HepG2 (cell line): ENCODE measurements around the gene CCT3. TPM values are rescaled to one million over a fixed set of nuclear protein-coding genes. Genes with fewer than 3 reads are reported as not detected.

Experiments used
- ATAC-seq: fragments of 200-7000 bp; cut with Tn5 transposase; 3 replicates; pipeline ENCODE4 v1.9.1; 2020; ENCODE audit warnings: mild to moderate bottlenecking, moderate library complexity
- BruUV-seq: library from RNA; stranded (reverse); fragments of 400-500 nt; replicated peaks from 2 replicates; lab custom pipeline; 2021; lab: Mats Ljungman, UMichigan
- CTCF ChIA-PET: fragments of 300-600 bp; formaldehyde crosslinking; extraction: SDS; loops from one replicate; lab custom pipeline; 2021; ENCODE audit warnings: low total read pairs, inconsistent platforms, low intra/inter-chr PET ratio; lab: Yijun Ruan, JAX
- POLR2A ChIA-PET: fragments of 350-600 bp; sonication (Branson Sonifier 250); formaldehyde crosslinking; loops from one replicate; lab custom pipeline; 2020; ENCODE audit warnings: antibody characterized with exemption, inconsistent platforms; lab: Yijun Ruan, JAX
- DNase-seq: peaks from one replicate; pipeline ENCODE4 v3.0.0-alpha.2; 2015; ENCODE audit warnings: low spot score
- FAIRE-seq: peaks from 3 replicates; lab custom pipeline; 2011; peaks lifted over from hg19 to GRCh38; lab: Jason Lieb, UNC
- H2AFZ ChIP-seq: one replicate; pipeline ENCODE4 v1.6.1; 2011; ENCODE audit warnings: low read length, inconsistent platforms
- H3K27ac ChIP-seq: fragments of 300-600 bp; 3 replicates; pipeline ENCODE4 v1.8.0; 2011; ENCODE audit warnings: mixed run types, mild to moderate bottlenecking, mixed read lengths, low read length, inconsistent platforms; ENCODE audit not compliant: insufficient read depth; ENCODE audit errors: extremely low read length
- H3K27me3 ChIP-seq, 2 experiments: fragments of 200-600 bp in 1 of 2; 2 replicates in 1 of 2; 3 replicates in 1 of 2; pipeline versions ENCODE4 v1.6.0 to v1.8.0; 2011; ENCODE audit warnings: low read length in 2 of 2, mild to moderate bottlenecking in 2 of 2, moderate library complexity in 2 of 2, inconsistent platforms in 1 of 2; ENCODE audit not compliant: insufficient read depth in 2 of 2, control insufficient read depth in 1 of 2
- H3K36me3 ChIP-seq, 2 experiments: fragments of 200-600 bp in 1 of 2; replicated peaks in 1 of 2; 2 replicates in 1 of 2; 3 replicates in 1 of 2; pipeline versions ENCODE4 v1.5.1 to v1.8.0; 2011; ENCODE audit warnings: low read length in 2 of 2, inconsistent platforms in 1 of 2; ENCODE audit not compliant: insufficient read depth in 2 of 2, control insufficient read depth in 1 of 2
- H3K4me1 ChIP-seq: 2 replicates; pipeline ENCODE4 v1.5.1; 2012; ENCODE audit warnings: low read length, inconsistent platforms; ENCODE audit not compliant: insufficient read depth
- H3K4me2 ChIP-seq: 2 replicates; pipeline ENCODE4 v1.6.0; 2011; ENCODE audit warnings: low read depth, low read length, inconsistent platforms
- H3K4me3 ChIP-seq, 3 experiments: fragments of 200-600 bp in 1 of 3; sonication (generic), shearing (Covaris generic) in 1 of 3; replicated peaks in 1 of 3; 2 replicates each; pipeline ENCODE4 v1.5.1; 2011 to 2016; ENCODE audit warnings: low read length in 3 of 3, inconsistent platforms in 2 of 3, low read depth in 2 of 3, mild to moderate bottlenecking in 2 of 3, control low read depth in 1 of 3, mixed read lengths in 1 of 3; ENCODE audit not compliant: insufficient read depth in 1 of 3
- H3K79me2 ChIP-seq: one replicate; pipeline ENCODE4 v1.6.1; 2011; ENCODE audit warnings: low read length, inconsistent platforms; ENCODE audit not compliant: insufficient read depth
- H3K9ac ChIP-seq: 2 replicates; pipeline ENCODE4 v1.6.0; 2011; ENCODE audit warnings: mild to moderate bottlenecking, low read depth, low read length, inconsistent platforms; ENCODE audit not compliant: insufficient read depth
- H3K9me3 ChIP-seq: 2 replicates; pipeline ENCODE4 v1.5.1; 2012; ENCODE audit warnings: mild to moderate bottlenecking, low read length
- H4K20me1 ChIP-seq: 2 replicates; pipeline ENCODE4 v1.6.0; 2011; ENCODE audit warnings: inconsistent platforms, mild to moderate bottlenecking, low read length, moderate library complexity; ENCODE audit not compliant: insufficient read depth
- AHR ChIP-seq: IDR thresholded peaks from 2 replicates; pipeline ENCODE4 v1.6.1; 2018; ENCODE audit warnings: missing genetic modification reagents, missing compliant biosample characterization
- GFI1 ChIP-seq: sonication (generic); formaldehyde crosslinking; IDR thresholded peaks from 2 replicates; pipeline ENCODE4 v1.5.0; 2020; ENCODE audit warnings: missing genetic modification reagents, mild to moderate bottlenecking, borderline replicate concordance
- HNRNPK ChIP-seq: fragments of 200-400 bp; formaldehyde crosslinking; IDR thresholded peaks from 2 replicates; pipeline ENCODE4 v1.6.1; 2018; ENCODE audit warnings: low read length, low read depth, moderate library complexity, mild to moderate bottlenecking; ENCODE audit not compliant: poor library complexity, severe bottlenecking
- KLF9 ChIP-seq: IDR thresholded peaks from 2 replicates; pipeline ENCODE4 v1.6.1; 2016; ENCODE audit warnings: low read depth
- RXRB ChIP-seq: IDR thresholded peaks from 2 replicates; pipeline ENCODE4 v1.6.1; 2016; ENCODE audit warnings: borderline replicate concordance, missing genetic modification reagents, missing compliant biosample characterization
- ZBTB7A ChIP-seq: sonication (generic); formaldehyde crosslinking; IDR thresholded peaks from 2 replicates; pipeline ENCODE4 v1.8.0; 2022; ENCODE audit warnings: mild to moderate bottlenecking, missing genetic modification reagents
- ZNF501 ChIP-seq: sonication (generic); formaldehyde crosslinking; IDR thresholded peaks from 2 replicates; pipeline ENCODE4 v1.5.1; 2020; ENCODE audit warnings: mild to moderate bottlenecking, moderate library complexity, missing genetic modification reagents
- ZNF766 ChIP-seq: sonication (generic); formaldehyde crosslinking; IDR thresholded peaks from 2 replicates; pipeline ENCODE4 v1.5.0; 2020; ENCODE audit warnings: missing genetic modification reagents, borderline replicate concordance
- WGBS: methylation state at CpG from one replicate; pipeline ENCODE4 v1.1.6; 2017; ENCODE audit warnings: low lambda C conversion rate; 5-methylcytosine and 5-hydroxymethylcytosine counted together
- in situ Hi-C: cut with HindIII; loops from 2 replicates; pipeline ENCODE4 v1.10.0; 2017; ENCODE audit warnings: low pct_unique_long_range_greater_than_20kb; ENCODE audit not compliant: extremely low pct_ligation_motif_present
- intact Hi-C: fragments of 100-400 bp; cut with micrococcal nuclease; formaldehyde crosslinking; loops from one replicate; pipeline ENCODE4 v1.10.0; 2022; ENCODE audit not compliant: unreplicated experiment
- polyA plus RNA-seq, 8 experiments: library from polyadenylated mRNA; depleted of rRNA in 3 of 8; stranded (reverse) in 7 of 8; unstranded in 1 of 8; fragments of >200 nt; fragmentation: Illumina TruSeq in 4 of 8; extraction: Trizol in 4 of 8; gene quantifications; 2 replicates each; pipeline versions ENCODE4 v1.2.1 to v1.2.3, GENCODE V29; 2011 to 2016; ENCODE audit warnings: low read depth in 4 of 8, missing spikeins in 1 of 8, mixed read lengths in 1 of 8; ENCODE audit not compliant: insufficient read depth in 1 of 8
- total RNA-seq, 5 experiments: library from RNA; depleted of rRNA; stranded (reverse); fragments of >200 nt; fragmentation: Illumina TruSeq; extraction: Trizol; gene quantifications; 2 replicates each; pipeline ENCODE4 v1.2.3, GENCODE V29; 2016; ENCODE audit warnings: low read depth in 1 of 5
- TF ChIP-seq, protein P1 (sequence below): sonication (generic); formaldehyde crosslinking; IDR thresholded peaks from 2 replicates; pipeline ENCODE4 v1.4.0; 2020; ENCODE audit warnings: missing genetic modification reagents
- TF ChIP-seq, protein P2 (sequence below): sonication (generic); formaldehyde crosslinking; IDR thresholded peaks from 2 replicates; pipeline ENCODE4 v1.4.0; 2020; ENCODE audit warnings: missing genetic modification reagents, borderline replicate concordance
- TF ChIP-seq, protein P3 (sequence below): sonication (generic); formaldehyde crosslinking; IDR thresholded peaks from 2 replicates; pipeline ENCODE4 v1.8.0; 2022; ENCODE audit warnings: missing genetic modification reagents, mild to moderate bottlenecking, borderline replicate concordance
- TF ChIP-seq, protein P4 (sequence below): sonication (generic); formaldehyde crosslinking; IDR thresholded peaks from 2 replicates; pipeline ENCODE4 v1.5.0; 2020; ENCODE audit warnings: missing genetic modification reagents, mild to moderate bottlenecking, borderline replicate concordance

CCT3 gene
- total and polyA plus RNA-seq, 2 of the 13 experiments (the other 11 are each of a cell fraction or from before 2014, with no cell fraction given): 319 to 615 TPM

DNA sequence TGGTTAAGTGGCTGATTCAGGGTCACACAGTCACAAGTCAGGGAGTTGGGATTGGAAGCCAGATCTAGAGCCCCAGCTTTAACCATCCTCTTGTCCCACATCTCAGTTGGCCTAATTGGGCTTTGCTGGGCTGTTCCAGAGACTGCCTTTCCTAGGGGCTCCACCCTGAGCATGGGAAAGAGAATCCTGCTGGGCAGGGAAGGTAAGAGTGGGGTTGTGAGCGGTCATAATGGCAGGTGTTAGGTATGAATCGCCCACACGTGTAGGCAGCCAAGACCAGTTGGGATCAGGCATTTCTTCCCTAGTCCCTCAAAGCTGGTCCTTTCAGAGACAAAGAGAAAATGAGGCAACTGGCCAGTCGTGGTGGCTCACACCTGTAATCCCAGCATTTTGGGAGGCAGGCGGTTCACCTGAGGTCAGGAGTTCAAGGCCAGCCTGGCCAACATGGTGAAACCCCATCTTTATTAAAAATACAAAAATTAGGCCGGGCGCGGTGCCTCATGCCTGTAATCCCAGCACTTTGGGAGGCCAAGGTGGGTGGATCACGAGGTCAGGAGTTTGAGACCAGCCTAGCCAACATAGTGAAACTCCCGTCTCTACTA, 31.7 kb upstream of the CCT3 start (continued):
- TF ChIP-seq, protein P1, sequence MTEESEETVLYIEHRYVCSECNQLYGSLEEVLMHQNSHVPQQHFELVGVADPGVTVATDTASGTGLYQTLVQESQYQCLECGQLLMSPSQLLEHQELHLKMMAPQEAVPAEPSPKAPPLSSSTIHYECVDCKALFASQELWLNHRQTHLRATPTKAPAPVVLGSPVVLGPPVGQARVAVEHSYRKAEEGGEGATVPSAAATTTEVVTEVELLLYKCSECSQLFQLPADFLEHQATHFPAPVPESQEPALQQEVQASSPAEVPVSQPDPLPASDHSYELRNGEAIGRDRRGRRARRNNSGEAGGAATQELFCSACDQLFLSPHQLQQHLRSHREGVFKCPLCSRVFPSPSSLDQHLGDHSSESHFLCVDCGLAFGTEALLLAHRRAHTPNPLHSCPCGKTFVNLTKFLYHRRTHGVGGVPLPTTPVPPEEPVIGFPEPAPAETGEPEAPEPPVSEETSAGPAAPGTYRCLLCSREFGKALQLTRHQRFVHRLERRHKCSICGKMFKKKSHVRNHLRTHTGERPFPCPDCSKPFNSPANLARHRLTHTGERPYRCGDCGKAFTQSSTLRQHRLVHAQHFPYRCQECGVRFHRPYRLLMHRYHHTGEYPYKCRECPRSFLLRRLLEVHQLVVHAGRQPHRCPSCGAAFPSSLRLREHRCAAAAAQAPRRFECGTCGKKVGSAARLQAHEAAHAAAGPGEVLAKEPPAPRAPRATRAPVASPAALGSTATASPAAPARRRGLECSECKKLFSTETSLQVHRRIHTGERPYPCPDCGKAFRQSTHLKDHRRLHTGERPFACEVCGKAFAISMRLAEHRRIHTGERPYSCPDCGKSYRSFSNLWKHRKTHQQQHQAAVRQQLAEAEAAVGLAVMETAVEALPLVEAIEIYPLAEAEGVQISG (CRISPR knock-in tag): 0 out of 2 replicates have a peak, but pooled peaks have one; percentile 4
- TF ChIP-seq, protein P2, sequence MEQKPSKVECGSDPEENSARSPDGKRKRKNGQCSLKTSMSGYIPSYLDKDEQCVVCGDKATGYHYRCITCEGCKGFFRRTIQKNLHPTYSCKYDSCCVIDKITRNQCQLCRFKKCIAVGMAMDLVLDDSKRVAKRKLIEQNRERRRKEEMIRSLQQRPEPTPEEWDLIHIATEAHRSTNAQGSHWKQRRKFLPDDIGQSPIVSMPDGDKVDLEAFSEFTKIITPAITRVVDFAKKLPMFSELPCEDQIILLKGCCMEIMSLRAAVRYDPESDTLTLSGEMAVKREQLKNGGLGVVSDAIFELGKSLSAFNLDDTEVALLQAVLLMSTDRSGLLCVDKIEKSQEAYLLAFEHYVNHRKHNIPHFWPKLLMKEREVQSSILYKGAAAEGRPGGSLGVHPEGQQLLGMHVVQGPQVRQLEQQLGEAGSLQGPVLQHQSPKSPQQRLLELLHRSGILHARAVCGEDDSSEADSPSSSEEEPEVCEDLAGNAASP (CRISPR knock-in tag): peak; percentile 64; the same call in 1 of the 2 replicates
- TF ChIP-seq RXRB (CRISPR knock-in tag) (0 out of 2 replicates have a peak, but pooled peaks have one; percentile 10), KLF9 (0 out of 2 replicates have a peak, but pooled peaks have one; percentile 1)
- TF ChIP-seq, all 625 proteins: peak for 18; not testable (repeated sequence) for 607

DNA sequence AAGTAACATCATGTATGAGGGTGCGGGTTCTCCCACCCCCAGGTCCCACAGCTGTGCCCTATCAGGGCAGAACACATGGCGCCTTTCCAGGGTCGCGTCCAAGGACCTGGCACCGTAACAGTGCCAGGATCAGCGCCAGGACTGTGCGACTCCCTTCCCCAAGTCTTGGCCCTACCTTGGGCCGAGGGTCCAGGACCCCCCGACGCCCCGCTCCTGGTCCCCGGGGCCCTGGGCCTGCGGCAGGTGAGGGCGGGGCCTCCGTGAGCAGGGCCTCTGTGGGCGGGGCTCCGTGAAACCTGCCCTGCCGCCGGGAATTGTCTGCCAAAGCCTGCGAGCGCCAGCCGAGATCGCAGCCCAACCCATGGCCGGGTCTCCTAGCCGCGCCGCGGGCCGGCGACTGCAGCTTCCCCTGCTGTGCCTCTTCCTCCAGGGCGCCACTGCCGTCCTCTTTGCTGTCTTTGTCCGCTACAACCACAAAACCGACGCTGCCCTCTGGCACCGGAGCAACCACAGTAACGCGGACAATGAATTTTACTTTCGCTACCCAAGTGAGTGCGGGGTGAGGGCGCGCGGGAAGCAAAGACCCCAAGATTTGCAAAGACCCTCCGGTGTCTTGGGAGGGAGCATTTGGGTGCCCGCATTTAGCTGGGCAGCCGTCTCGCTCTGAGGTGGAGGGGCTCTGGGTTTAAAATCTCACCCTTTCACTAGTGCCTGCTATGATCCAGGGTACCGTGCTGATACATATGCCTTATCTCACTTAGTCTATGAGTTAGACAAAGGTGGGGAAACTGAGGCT, 31.0 kb upstream of the CCT3 start, which contains the start of gene RHBG:
RHBG (plus strand) TSS at position 323 of the 796 bp plus-strand sequence; CDS start at position 362, 39 bp downstream.
- peak; percentile 48 for DNase-seq
- in situ Hi-C loops (no loop called here), intact Hi-C loops (no loop called here)
- FAIRE-seq: no peak
- ChIA-PET POLR2A (interaction anchor here (1.0 to 8.5 kb wide), 5 partner anchors 12 to 88 kb away, joined by 3 to 189 read pairs (median 4); partner anchors contain the start of genes CCT3, SMG5 and TSACC), CTCF (interaction anchor here (1.2 kb wide), 1 partner anchor 13 kb away, joined by 3 read pairs; no protein-coding TSS in a partner anchor)
- Histone ChIP-seq H3K27ac (peak within 1 kb of the TSS; percentile 98), H3K36me3 (no peaks in the 10 kb centered on the region; a peak in 1 of 5 replicates), H3K9ac (peak within 1 kb of the TSS; percentile 90), H3K27me3 (no peaks in the 10 kb centered on the region; a peak in 1 of 5 replicates), H3K4me2 (peak within 1 kb of the TSS; percentile 98), H3K9me3 (no peaks in the 10 kb centered on the region), H2AFZ (no peak within 1 kb of the TSS), H3K4me1 (peaks cover 87% of the 10 kb centered on the region), H3K79me2 (peaks cover 39% of the 10 kb centered on the region), H3K4me3 (peak within 1 kb of the TSS; percentile 70 to 91 (median 90)), H4K20me1 (no peaks in the 10 kb centered on the region)
- WGBS: 2% methylated on average over 20 of the region's 48 CpGs
- no TSS peak for BruUV-seq
- ATAC-seq: peak; percentile 20
- TF ChIP-seq HNRNPK (no peak), ZNF766 (peak; percentile 31; the same call in 1 of the 2 replicates), GFI1 (CRISPR knock-in tag) (peak; percentile 59; the same call in 1 of the 2 replicates), ZNF501 (CRISPR knock-in tag) (no peak), ZBTB7A (peak; percentile 99), AHR (0 out of 2 replicates have a peak, but pooled peaks have one; percentile 27)
- TF ChIP-seq, protein P3, sequence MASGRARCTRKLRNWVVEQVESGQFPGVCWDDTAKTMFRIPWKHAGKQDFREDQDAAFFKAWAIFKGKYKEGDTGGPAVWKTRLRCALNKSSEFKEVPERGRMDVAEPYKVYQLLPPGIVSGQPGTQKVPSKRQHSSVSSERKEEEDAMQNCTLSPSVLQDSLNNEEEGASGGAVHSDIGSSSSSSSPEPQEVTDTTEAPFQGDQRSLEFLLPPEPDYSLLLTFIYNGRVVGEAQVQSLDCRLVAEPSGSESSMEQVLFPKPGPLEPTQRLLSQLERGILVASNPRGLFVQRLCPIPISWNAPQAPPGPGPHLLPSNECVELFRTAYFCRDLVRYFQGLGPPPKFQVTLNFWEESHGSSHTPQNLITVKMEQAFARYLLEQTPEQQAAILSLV (CRISPR knock-in tag): peak; percentile 29; the same call in 1 of the 2 replicates
- TF ChIP-seq, protein P4, sequence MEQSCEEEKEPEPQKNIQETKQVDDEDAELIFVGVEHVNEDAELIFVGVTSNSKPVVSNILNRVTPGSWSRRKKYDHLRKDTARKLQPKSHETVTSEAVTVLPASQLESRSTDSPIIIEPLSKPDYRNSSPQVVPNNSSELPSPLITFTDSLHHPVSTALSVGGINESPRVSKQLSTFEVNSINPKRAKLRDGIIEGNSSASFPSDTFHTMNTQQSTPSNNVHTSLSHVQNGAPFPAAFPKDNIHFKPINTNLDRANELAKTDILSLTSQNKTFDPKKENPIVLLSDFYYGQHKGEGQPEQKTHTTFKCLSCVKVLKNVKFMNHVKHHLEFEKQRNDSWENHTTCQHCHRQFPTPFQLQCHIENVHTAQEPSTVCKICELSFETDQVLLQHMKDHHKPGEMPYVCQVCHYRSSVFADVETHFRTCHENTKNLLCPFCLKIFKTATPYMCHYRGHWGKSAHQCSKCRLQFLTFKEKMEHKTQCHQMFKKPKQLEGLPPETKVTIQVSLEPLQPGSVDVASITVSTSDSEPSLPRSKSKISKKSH (CRISPR knock-in tag): peak; percentile 52; the same call in 1 of the 2 replicates
